CD4-positive, alpha-beta T cell (primary cell): ENCODE measurements around the gene BAZ1B. TPM values are rescaled to one million over a fixed set of nuclear protein-coding genes. Genes with fewer than 3 reads are reported as not detected.

Source experiments
- ATAC-seq: fragments of 200-7000 bp; cut with Tn5 transposase; one replicate; pipeline ENCODE4 v1.10.0; 2022; ENCODE audit warnings: mild to moderate bottlenecking; ENCODE audit not compliant: poor library complexity
- CTCF ChIA-PET: fragments of 350-600 bp; sonication (Branson Sonifier 250); formaldehyde crosslinking; loops from one replicate; lab custom pipeline; 2021; ENCODE audit warnings: antibody characterized with exemption, inconsistent platforms; lab: Charles Lee
- POLR2A ChIA-PET: fragments of 350-600 bp; sonication (Branson Sonifier 250); formaldehyde crosslinking; loops from one replicate; lab custom pipeline; 2021; ENCODE audit warnings: antibody characterized with exemption, inconsistent platforms; lab: Charles Lee
- DNase-seq, 14 experiments: peaks; one replicate each; pipeline ENCODE4 v3.0.0-alpha.2; 2013 to 2020; ENCODE audit warnings: mixed read lengths in 2 of 14
- H3K27ac ChIP-seq, 2 donors: one replicate each; pipeline versions ENCODE4 v1.5.1 to v1.7.0; 2013; ENCODE audit warnings: low read length in 2 of 2, low read depth in 1 of 2, mild to moderate bottlenecking in 1 of 2
- H3K27me3 ChIP-seq, 2 experiments: 1 replicate in 1 of 2; 2 replicates in 1 of 2; pipeline versions ENCODE4 v1.6.1 to v1.7.0; 2013; ENCODE audit warnings: low read length in 2 of 2, control low read depth in 1 of 2, mild to moderate bottlenecking in 1 of 2, moderate library complexity in 1 of 2; ENCODE audit not compliant: insufficient read depth in 2 of 2, control insufficient read depth in 1 of 2
- H3K36me3 ChIP-seq: one replicate; pipeline ENCODE4 v1.6.1; 2013; ENCODE audit warnings: low read length, control low read depth; ENCODE audit not compliant: insufficient read depth
- H3K4me1 ChIP-seq: one replicate; pipeline ENCODE4 v1.6.1; 2013; ENCODE audit warnings: low read length, control low read depth; ENCODE audit not compliant: insufficient read depth
- H3K4me3 ChIP-seq: one replicate; pipeline ENCODE4 v1.5.1; 2013; ENCODE audit warnings: mild to moderate bottlenecking, low read length, moderate library complexity
- H3K9me3 ChIP-seq, 2 experiments: 1 replicate in 1 of 2; 2 replicates in 1 of 2; pipeline versions ENCODE4 v1.6.1 to v1.7.0; 2013; ENCODE audit warnings: low read length in 2 of 2, mild to moderate bottlenecking in 2 of 2, control low read depth in 1 of 2, moderate library complexity in 1 of 2; ENCODE audit not compliant: control insufficient read depth in 1 of 2, insufficient read depth in 1 of 2
- H3K27ac Mint-ChIP-seq: one replicate; pipeline ENCODE4 v1.8.0; 2020; ENCODE audit warnings: mixed read lengths
- H3K27me3 Mint-ChIP-seq: one replicate; pipeline ENCODE4 v1.8.0; 2021; ENCODE audit warnings: mixed read lengths
- H3K36me3 Mint-ChIP-seq: one replicate; pipeline ENCODE4 v1.8.0; 2021; ENCODE audit warnings: low read depth, mixed read lengths
- H3K4me1 Mint-ChIP-seq: one replicate; pipeline ENCODE4 v1.8.0; 2021; ENCODE audit warnings: low read depth, mixed read lengths
- H3K4me3 Mint-ChIP-seq: one replicate; pipeline ENCODE4 v1.8.0; 2020; ENCODE audit warnings: mild to moderate bottlenecking, mixed read lengths
- H3K9me3 Mint-ChIP-seq: one replicate; pipeline ENCODE4 v1.8.0; 2020; ENCODE audit warnings: mixed read lengths
- CTCF ChIP-seq: fragments of 200-600 bp; IDR thresholded peaks from one replicate; pipeline ENCODE4 v1.8.0; 2022; ENCODE audit warnings: antibody characterized with exemption, mild to moderate bottlenecking
- intact Hi-C, 2 experiments: fragments of 100-400 bp; cut with DNase I in 1 of 2; cut with micrococcal nuclease in 1 of 2; formaldehyde crosslinking; loops; one replicate each; pipeline versions ENCODE4 v1.15.1 to v1.9.0; 2023 to 2025; cut with DNase I, micrococcal nuclease
- total RNA-seq, 174 experiments: library from RNA in 2 of 174; stranded (reverse) in 2 of 174; gene quantifications; one replicate each; pipeline ENCODE4 v1.2.3 and lab custom pipeline; 2021 to 2026

Gene BAZ1B
- total RNA-seq, 2 experiments from 2014 or later: 32.8 to 35.5 TPM

- H3K4me3 ChIP-seq: no peak overlapping the region
- no peak for TF ChIP-seq CTCF
- Mint-ChIP-seq H3K27ac (no peak overlapping the region), H3K36me3 (peaks cover 65% of the 10 kb centered on the region), H3K27me3 (no peaks in the 10 kb centered on the region), H3K4me3 (no peak overlapping the region), H3K4me1 (peaks cover 31% of the 10 kb centered on the region), H3K9me3 (no peaks in the 10 kb centered on the region)
- ATAC-seq (no peak), DNase-seq (no peak)
- H3K36me3 ChIP-seq: peaks cover 61% of the 10 kb centered on the region
- ChIA-PET POLR2A (no interaction called here), CTCF (no interaction called here)
- intact Hi-C loops: no loop called here
- H3K9me3 ChIP-seq: no peaks in the 10 kb centered on the region
- no peak overlapping the region for H3K27ac ChIP-seq
- peaks cover 16% of the 10 kb centered on the region for H3K4me1 ChIP-seq
- H3K27me3 ChIP-seq: no peaks in the 10 kb centered on the region
Observed at GRCh38 chr7:73570521-73570920, 48.4 kb upstream of the BAZ1B start.

GRCh38 chr7:73569042-73569608 is 47.0 kb upstream of the BAZ1B start:
- H3K27ac ChIP-seq: no peak overlapping the region
- TF ChIP-seq CTCF: no peak
- H3K27me3 ChIP-seq: no peaks in the 10 kb centered on the region
- H3K36me3 Mint-ChIP-seq: peaks cover 55% of the 10 kb centered on the region
- no peak overlapping the region for H3K4me3 Mint-ChIP-seq
- ChIA-PET CTCF (no interaction called here), POLR2A (no interaction called here)
- H3K27me3 Mint-ChIP-seq: no peaks in the 10 kb centered on the region
- no peaks in the 10 kb centered on the region for H3K9me3 Mint-ChIP-seq
- ATAC-seq (no peak), DNase-seq (no peak)
- H3K4me3 ChIP-seq: no peak overlapping the region
- peaks cover 34% of the 10 kb centered on the region for H3K4me1 Mint-ChIP-seq
- H3K9me3 ChIP-seq: no peaks in the 10 kb centered on the region
- intact Hi-C loops: no loop called here
- peak overlapping the region; percentile 37 for H3K27ac Mint-ChIP-seq
- peaks cover 52% of the 10 kb centered on the region for H3K36me3 ChIP-seq
- peaks cover 20% of the 10 kb centered on the region for H3K4me1 ChIP-seq

GRCh38 chr7:73567846-73568685 is 46.0 kb upstream of the BAZ1B start:
- ChIA-PET CTCF (no interaction called here), POLR2A (interaction anchor here (1.8 kb wide), 1 partner anchor 11 kb away, joined by 8 read pairs; no protein-coding TSS in a partner anchor)
- Histone ChIP-seq H3K27ac (no peak overlapping the region), H3K9me3 (no peaks in the 10 kb centered on the region), H3K36me3 (peaks cover 41% of the 10 kb centered on the region), H3K4me1 (peaks cover 20% of the 10 kb centered on the region), H3K27me3 (no peaks in the 10 kb centered on the region), H3K4me3 (no peak overlapping the region)
- intact Hi-C loops: no loop called here
- no peaks in the 10 kb centered on the region for H3K27me3 Mint-ChIP-seq
- ATAC-seq (no peak), DNase-seq (no peak)
- peak overlapping the region; percentile 66 for H3K27ac Mint-ChIP-seq
- H3K36me3 Mint-ChIP-seq: peaks cover 45% of the 10 kb centered on the region
- peaks cover 34% of the 10 kb centered on the region for H3K4me1 Mint-ChIP-seq
- H3K9me3 Mint-ChIP-seq: no peaks in the 10 kb centered on the region
- H3K4me3 Mint-ChIP-seq: no peak overlapping the region
- TF ChIP-seq CTCF: no peak
